Measurements from ENCODE around the gene PNKD.

GRCh38 chr2:218238887-218239286 is 31.4 kb upstream of the PNKD start:
- TF ChIP-seq CTCF (IDR thresholded peaks at IDR 0.05) (no peak), EZH2phosphoT487 (IDR thresholded peaks at IDR 0.05) (no peak)

Data from neural progenitor cell (in vitro differentiated cells).